ENCODE measurements around the gene YTHDF1.

Gene YTHDF1

DNA sequence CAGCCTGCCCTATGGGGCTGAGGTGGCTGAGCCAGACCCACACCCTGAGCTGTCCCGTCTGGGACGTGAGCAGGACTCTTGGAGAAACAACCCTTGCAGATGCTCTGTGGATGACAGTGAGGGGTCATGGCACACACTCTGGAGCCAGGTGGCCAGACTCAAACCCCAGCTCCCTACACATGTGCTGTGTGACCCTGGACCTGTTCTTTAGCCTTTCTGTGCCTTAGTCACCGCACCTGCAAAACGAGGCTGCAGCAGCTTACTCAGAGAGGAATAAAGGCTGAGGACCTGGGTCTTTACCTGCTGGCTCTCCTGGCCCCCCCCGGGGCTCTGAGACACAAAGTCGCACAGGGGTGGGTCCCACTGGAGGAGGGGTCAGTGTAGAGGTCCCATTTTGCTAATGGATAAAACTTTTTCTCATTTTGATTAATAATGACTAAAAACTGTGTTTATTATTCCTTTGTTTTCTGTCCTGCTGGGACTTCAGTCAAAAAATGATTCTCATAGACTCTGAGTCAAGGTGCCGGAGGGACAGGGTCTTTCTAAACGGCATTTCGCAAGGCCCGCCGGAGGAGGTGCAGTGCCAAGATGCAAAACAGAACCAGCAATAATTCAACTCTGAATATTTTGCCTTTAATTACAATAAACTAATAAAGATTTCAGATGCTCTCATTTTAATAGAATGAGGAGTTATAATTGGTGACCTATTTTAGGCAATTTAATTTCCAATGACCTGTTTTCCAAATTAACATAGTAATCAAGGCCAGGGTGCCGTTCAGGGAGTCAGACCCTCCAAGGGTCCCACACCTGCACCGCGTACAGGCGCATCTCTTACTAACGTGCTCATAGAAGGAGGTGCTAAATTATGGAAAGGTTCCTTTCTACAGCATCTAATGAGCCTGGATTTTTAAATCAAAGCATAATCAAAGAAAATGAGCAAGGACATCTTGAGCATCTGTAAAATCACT lies 62.4 kb downstream of the YTHDF1 start:
- no peak for DNase-seq

DNA sequence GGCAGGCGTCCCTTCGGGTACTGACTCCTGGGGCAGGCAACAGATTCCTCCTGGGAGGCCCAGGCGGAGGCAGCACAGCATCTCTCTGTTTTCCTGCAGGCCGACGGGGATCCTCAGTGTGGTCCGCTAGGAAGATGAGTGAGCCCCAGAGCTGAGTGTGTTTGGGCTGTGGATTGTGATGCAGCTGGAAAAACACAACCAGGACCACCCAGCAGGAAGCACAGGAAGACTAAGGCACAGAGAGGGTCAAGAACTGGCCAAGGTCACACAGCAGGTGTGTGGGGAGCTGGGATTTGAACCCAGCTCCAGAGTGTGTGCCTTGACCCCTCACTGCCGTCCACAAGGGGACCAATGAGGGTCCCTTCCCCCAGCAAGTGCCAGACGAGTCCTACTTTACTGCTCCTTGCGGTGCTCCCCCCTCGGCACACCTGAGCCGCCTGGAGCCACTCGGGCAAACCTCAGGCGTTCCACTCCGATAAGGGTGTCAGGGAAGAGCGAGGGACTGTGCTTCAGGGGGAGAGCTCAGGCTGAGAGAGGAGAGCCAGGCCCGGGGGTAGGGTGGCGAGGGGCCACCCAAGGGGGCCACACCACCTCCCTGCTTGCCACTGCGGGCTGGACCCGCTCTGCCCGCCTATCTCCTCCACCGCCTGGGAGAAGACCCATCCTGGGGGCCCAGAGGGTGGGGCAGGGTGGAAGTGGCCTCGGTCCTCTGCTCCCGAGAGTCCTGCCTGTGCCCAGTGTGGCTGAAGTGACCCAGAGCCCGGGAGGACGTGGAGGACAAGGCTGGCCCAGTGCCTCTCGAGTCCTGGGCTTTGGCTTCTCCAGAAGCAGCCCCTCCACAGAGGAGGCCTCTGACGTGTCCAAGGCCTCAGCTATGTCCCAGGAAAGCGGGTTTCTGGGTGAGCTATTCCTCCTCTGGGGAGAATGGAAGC lies 63.3 kb downstream of the YTHDF1 start:
- no peak for DNase-seq

DNA sequence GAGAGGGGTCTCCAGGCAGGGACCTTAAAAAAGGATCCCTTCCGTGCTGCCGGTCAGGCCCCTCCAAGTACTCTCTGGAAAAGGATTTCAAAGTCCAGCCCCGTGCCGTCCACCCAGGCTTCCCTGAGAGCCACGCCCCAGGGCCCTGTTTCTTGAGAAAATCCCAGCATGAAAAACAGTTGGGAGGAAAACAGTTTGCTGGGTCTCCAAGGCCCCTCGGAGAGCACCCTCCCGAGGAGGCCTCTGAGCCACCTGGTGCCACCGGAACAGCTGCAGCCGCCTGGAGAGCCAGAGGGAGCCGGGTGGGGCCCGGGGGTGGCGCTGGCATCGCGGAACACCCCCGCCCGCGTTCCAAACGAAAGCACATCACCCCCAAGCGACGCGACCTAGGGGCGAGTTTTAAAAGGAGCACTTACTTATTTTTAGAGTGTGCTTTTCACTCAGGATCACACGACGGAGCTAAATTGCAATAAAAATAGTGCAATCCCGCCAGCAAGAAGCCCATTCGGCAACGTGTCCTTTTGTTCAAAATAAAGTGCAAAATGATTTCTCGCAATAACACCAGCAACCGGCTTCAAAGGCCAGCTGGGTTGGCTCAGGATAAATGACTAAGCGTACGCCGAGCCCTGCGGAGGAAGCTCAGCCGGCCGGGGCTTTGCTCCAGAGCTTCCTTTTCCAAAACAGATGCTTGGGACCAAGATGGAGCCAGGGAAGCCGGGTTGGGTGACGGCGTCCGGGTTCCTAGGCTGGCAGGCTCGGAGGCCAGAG lies 64.2 kb downstream of the YTHDF1 start:
- no peak for DNase-seq

- no peak for DNase-seq
These were observed 64.9 kb downstream of the YTHDF1 start for GRCh38 chr20:63150911-63151531.

GRCh38 chr20:63150391-63150898 lies 65.5 kb downstream of the YTHDF1 start:
- no peak for DNase-seq

DNA sequence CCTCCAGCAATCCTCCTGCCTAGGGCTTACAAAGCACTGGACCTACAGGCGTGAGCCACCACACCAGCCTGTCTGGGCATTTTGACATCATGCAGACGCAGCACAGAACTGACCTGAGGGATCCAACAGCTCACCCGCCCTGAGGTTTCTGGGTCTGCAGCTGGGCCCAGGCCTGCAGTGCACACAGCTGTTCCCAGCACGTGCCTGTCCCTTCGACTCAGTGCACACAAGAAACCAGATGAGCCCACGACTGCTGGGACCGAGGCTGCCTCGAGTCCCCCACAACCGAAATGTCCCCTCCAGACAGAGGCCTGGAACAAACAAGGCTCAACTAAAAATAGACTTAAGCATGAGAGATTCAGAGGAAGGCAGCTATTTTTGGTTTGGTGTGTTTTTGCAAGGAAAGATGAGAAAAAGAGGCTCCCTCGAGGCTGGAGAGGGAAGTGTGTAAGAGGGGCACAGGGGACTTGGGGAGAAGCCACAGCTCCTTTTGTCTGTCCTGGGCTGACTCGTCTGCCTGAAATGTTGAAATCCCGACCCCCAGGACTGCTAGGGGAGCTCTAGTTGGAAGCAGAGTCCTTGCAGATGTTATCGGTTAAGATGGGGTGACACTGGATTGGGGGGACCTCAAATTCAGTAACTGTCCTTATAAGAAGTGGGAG lies 66.3 kb downstream of the YTHDF1 start:
- no peak for DNase-seq

DNA sequence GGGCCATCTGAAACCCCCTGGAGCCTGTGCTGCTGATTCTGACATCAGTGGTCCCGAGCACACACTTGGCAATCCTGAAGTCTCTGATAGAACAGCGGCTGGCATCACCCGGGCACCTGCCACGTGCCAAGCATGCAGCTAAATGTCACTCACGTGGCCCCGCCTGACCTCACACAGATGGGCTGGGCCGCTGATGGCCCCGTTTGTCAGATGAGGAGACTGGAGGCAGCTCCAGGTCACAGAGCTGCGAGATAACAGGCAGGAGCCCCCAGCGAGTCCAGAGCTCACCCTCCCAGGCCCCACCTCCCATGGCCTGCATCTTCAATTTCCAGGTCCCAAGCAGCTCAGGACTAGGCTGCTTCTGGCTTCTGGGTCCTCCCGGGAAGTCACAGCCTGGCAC lies 67.2 kb downstream of the YTHDF1 start:
- DNase-seq = no peak

GRCh38 chr20:63147532-63147931 lies 68.4 kb downstream of the YTHDF1 start:
- no peak for DNase-seq
